GM18868 (cell line): ENCODE results near the gene GJA8.
A peak's percentile ranks its signal among the peaks of the same experiment; 100 is the strongest.
"Not testable (repeated sequence)": the region's sequence is repeated elsewhere in the genome, so short reads cannot be mapped to it uniquely, and the experiment has no call there.

ENCODE experiments used
- ATAC-seq: cut with Tn5 transposase; IDR thresholded peaks from one replicate; pipeline ENCODE4 v1.9.1; 2021; ENCODE audit warnings: mild to moderate bottlenecking, moderate library complexity; ENCODE audit not compliant: unreplicated experiment

GJA8 gene

DNA sequence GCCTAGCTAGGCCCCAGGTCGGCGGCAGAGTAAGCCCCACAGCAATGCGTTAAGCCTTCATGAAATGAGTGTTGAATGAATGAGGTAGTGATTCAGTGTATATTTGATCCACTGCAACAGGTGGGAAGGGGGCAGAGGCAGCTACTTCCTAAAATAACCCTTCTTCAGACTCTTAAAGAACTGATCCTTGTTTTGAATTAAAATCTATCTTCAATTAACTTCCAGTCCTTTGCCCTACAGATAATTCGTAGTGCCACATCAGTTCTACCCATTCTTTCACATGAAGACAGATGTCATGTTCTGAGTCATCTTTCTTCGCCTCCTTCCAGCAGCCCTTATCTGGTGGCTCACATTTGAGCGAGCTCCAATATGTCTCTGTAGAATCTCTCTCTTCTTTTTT is 24.6 kb downstream of the GJA8 start:
- not testable (repeated sequence) for ATAC-seq

DNA sequence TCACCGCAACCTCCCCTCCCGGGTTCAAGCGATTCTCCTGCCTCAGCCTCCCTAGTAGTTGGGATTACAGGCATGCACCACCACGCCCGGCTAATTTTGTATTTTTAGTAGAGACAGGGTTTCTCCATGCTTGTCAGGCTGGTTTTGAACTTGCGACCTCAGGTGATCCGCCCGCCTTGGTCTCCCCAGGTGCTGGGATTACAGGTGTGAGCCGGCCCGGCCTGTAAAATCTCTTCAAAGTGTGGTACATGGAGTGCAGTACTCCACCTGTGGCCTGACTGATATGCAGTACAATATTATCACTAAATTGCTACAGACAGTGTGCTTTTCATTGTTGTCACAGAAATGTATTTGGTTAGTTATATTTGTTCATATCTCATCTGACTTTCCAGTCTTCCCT is 25.1 kb downstream of the GJA8 start:
- ATAC-seq, result not testable (repeated sequence)

GRCh38 chr1:147928236-147929132 is 25.9 kb downstream of the GJA8 start, which contains the start of gene GPR89B:
GPR89B (plus strand) TSS chr1:147928420; CDS start chr1:147928537, 117 bp downstream.
- ATAC-seq, result peak; percentile 95

- ATAC-seq, result not testable (repeated sequence)
These were observed 28.5 kb downstream of the GJA8 start for GRCh38 chr1:147931137-147931536.

DNA sequence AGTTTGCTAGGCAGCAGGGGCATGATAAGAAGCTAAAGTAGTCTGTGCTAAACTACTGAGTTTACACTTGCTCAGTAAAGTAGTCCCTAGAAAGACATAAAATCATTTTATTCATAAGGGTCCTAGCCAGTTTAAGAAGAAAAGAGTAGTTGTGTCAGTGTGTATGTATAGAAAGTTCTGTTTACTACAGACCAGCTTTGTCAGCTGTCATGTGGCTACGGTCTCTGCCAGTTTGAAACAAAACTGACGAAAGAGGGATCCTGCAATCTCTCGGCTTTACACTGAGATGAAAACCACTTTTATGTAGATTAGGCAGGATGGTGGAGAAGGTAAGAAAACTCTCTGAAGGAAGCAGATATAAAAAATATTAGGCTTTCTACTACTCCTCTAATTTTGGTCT is 32.7 kb downstream of the GJA8 start:
- not testable (repeated sequence) for ATAC-seq

DNA sequence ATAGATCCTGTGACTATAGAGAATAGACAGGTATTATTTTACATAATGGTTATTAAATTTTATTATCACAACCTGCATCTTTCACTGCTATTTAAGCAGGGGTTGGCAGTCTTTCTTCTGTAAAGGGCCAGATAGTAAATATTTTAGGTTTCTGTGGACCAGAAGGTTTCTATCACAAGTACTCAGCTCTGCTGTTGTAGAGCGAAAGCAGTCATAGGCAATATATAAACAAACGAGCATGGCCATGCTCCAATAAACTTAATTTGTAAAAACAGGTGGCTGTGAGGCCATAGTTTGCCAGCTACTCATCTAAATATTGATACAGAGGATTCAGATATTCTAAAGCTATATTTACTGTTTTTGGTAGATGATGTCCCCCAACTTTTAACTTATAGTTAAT is 37.9 kb downstream of the GJA8 start:
- not testable (repeated sequence) for ATAC-seq

- ATAC-seq, result not testable (repeated sequence)
These were observed 40.0 kb downstream of the GJA8 start for GRCh38 chr1:147942563-147942962.

GRCh38 chr1:147949517-147949916 is 46.9 kb downstream of the GJA8 start:
- not testable (repeated sequence) for ATAC-seq
